Dedifferentiated amniotic fluid mesenchymal stem cell (primary cell): ENCODE measurements around the gene ARFGAP3.

ENCODE experiments used
- DNase-seq: peaks from one replicate; pipeline ENCODE4 v3.0.0-alpha.2; 2016; ENCODE audit errors: extremely low spot score

ARFGAP3 gene

GRCh38 chr22:42856865-42857704 is at the start of gene ARFGAP3:
ARFGAP3 (minus strand) TSS chr22:42857273; CDS start chr22:42857182, 91 bp downstream.
- peak; percentile 86 for DNase-seq

GRCh38 chr22:42905702-42906183 is 48.7 kb upstream of the ARFGAP3 start:
- no peak for DNase-seq

- no peak for DNase-seq
Observed at GRCh38 chr22:42905217-42905616, 48.1 kb upstream of the ARFGAP3 start.

- no peak for DNase-seq
Observed at GRCh38 chr22:42904050-42904449, 47.0 kb upstream of the ARFGAP3 start.

GRCh38 chr22:42902875-42903510 is 45.9 kb upstream of the ARFGAP3 start:
- DNase-seq: no peak

GRCh38 chr22:42901790-42902508 is 44.9 kb upstream of the ARFGAP3 start:
- no peak for DNase-seq

GRCh38 chr22:42897960-42898359 is 40.9 kb upstream of the ARFGAP3 start:
- DNase-seq: no peak

- no peak for DNase-seq
Observed at GRCh38 chr22:42895541-42895981, 38.5 kb upstream of the ARFGAP3 start.

GRCh38 chr22:42895087-42895486 is 38.0 kb upstream of the ARFGAP3 start:
- DNase-seq: no peak

- no peak for DNase-seq
Observed at GRCh38 chr22:42893371-42894150, 36.5 kb upstream of the ARFGAP3 start.

- DNase-seq: no peak
Observed at GRCh38 chr22:42892571-42893316, 35.7 kb upstream of the ARFGAP3 start.

GRCh38 chr22:42892156-42892555 is 35.1 kb upstream of the ARFGAP3 start:
- no peak for DNase-seq

- no peak for DNase-seq
Observed at GRCh38 chr22:42891696-42892095, 34.6 kb upstream of the ARFGAP3 start.

GRCh38 chr22:42891008-42891407 is 33.9 kb upstream of the ARFGAP3 start:
- no peak for DNase-seq

GRCh38 chr22:42889304-42889703 is 32.2 kb upstream of the ARFGAP3 start:
- no peak for DNase-seq

- no peak for DNase-seq
Observed at GRCh38 chr22:42887523-42888507, 30.7 kb upstream of the ARFGAP3 start.

GRCh38 chr22:42887120-42887519 is 30.0 kb upstream of the ARFGAP3 start:
- no peak for DNase-seq

- no peak for DNase-seq
Observed at GRCh38 chr22:42885446-42885845, 28.4 kb upstream of the ARFGAP3 start.

- no peak for DNase-seq
Observed at GRCh38 chr22:42884616-42885375, 27.7 kb upstream of the ARFGAP3 start.
